CD14-positive monocyte (primary cell): ENCODE measurements around the gene KCNV2. TPM values are rescaled to one million over a fixed set of nuclear protein-coding genes. Genes with fewer than 3 reads are reported as not detected.

ENCODE experiments used
- DNase-seq, 3 donors: peaks; one replicate each; pipeline ENCODE4 v3.0.0-alpha.2; 2011 to 2022
- H2AFZ ChIP-seq: 2 replicates; pipeline ENCODE4 v1.6.0; 2012; ENCODE audit warnings: mild to moderate bottlenecking, low read depth, low read length, inconsistent platforms; ENCODE audit not compliant: insufficient read depth, poor library complexity, severe bottlenecking
- H3K27ac ChIP-seq, 2 donors: 1 replicate in 1 of 2; 2 replicates in 1 of 2; pipeline ENCODE4 v1.5.1; 2012 to 2013; ENCODE audit warnings: low read length in 2 of 2, control low read depth in 1 of 2, inconsistent platforms in 1 of 2, low read depth in 1 of 2, mild to moderate bottlenecking in 1 of 2
- H3K27me3 ChIP-seq, 2 donors: one replicate each; pipeline versions ENCODE4 v1.6.0 to v1.6.1; 2011 to 2013; ENCODE audit warnings: low read length in 2 of 2; ENCODE audit not compliant: control insufficient read depth in 2 of 2, insufficient read depth in 2 of 2
- H3K36me3 ChIP-seq, 2 donors: replicated peaks in 1 of 2; 1 replicate in 1 of 2; 2 replicates in 1 of 2; pipeline versions ENCODE4 v1.5.1 to v1.6.1; 2012 to 2013; ENCODE audit warnings: low read length in 2 of 2, control low read depth in 1 of 2, inconsistent platforms in 1 of 2, mild to moderate bottlenecking in 1 of 2; ENCODE audit not compliant: insufficient read depth in 2 of 2, control insufficient read depth in 1 of 2
- H3K4me1 ChIP-seq, 2 donors: 1 replicate in 1 of 2; 2 replicates in 1 of 2; pipeline versions ENCODE4 v1.5.1 to v1.6.1; 2012 to 2013; ENCODE audit warnings: low read length in 2 of 2, control low read depth in 1 of 2, inconsistent platforms in 1 of 2, mild to moderate bottlenecking in 1 of 2, moderate library complexity in 1 of 2; ENCODE audit not compliant: insufficient read depth in 2 of 2, control insufficient read depth in 1 of 2
- H3K4me2 ChIP-seq: replicated peaks from 2 replicates; pipeline ENCODE3; 2012; ENCODE audit warnings: low read length, moderate library complexity, mild to moderate bottlenecking; ENCODE audit not compliant: poor library complexity, severe bottlenecking; ENCODE audit errors: extremely low read depth
- H3K4me3 ChIP-seq, 3 experiments: fragments of 200-600 bp in 1 of 3; sonication (generic) in 1 of 3; replicated peaks in 1 of 3; 1 replicate in 2 of 3; 2 replicates in 1 of 3; pipeline ENCODE4 v1.5.1; 2011 to 2013; ENCODE audit warnings: low read length in 3 of 3, mild to moderate bottlenecking in 3 of 3, control low read depth in 2 of 3, low read depth in 2 of 3, inconsistent platforms in 1 of 3, moderate library complexity in 1 of 3
- H3K79me2 ChIP-seq: 2 replicates; pipeline ENCODE4 v1.6.0; 2012; ENCODE audit warnings: mild to moderate bottlenecking, control low read depth, inconsistent platforms, low read length, moderate library complexity; ENCODE audit not compliant: insufficient read depth
- H3K9ac ChIP-seq: 2 replicates; pipeline ENCODE4 v1.6.0; 2017; ENCODE audit warnings: low read length, mild to moderate bottlenecking; ENCODE audit not compliant: insufficient read depth, poor library complexity, severe bottlenecking
- H3K9me3 ChIP-seq, 2 donors: replicated peaks in 1 of 2; 1 replicate in 1 of 2; 2 replicates in 1 of 2; pipeline versions ENCODE4 v1.5.1 to v1.6.1; 2012 to 2013; ENCODE audit warnings: low read length in 2 of 2, control low read depth in 1 of 2; ENCODE audit not compliant: control insufficient read depth in 1 of 2, insufficient read depth in 1 of 2
- H4K20me1 ChIP-seq: 2 replicates; pipeline ENCODE4 v1.6.0; 2012; ENCODE audit warnings: mild to moderate bottlenecking, low read length, control low read depth, moderate library complexity; ENCODE audit not compliant: insufficient read depth
- H3K27ac Mint-ChIP-seq, 7 donors: one replicate each; pipeline ENCODE4 v1.8.0; 2020; ENCODE audit warnings: mild to moderate bottlenecking in 7 of 7, mixed read lengths in 7 of 7, moderate library complexity in 6 of 7, inconsistent platforms in 2 of 7
- H3K27me3 Mint-ChIP-seq, 3 donors: one replicate each; pipeline ENCODE4 v1.8.0; 2021 to 2022; ENCODE audit warnings: low read depth in 3 of 3, mild to moderate bottlenecking in 3 of 3, mixed read lengths in 3 of 3, moderate library complexity in 3 of 3, inconsistent platforms in 1 of 3
- H3K36me3 Mint-ChIP-seq, 2 donors: one replicate each; pipeline ENCODE4 v1.8.0; 2020; ENCODE audit warnings: mixed read lengths in 2 of 2, inconsistent platforms in 1 of 2, mild to moderate bottlenecking in 1 of 2
- H3K4me1 Mint-ChIP-seq: one replicate; pipeline ENCODE4 v1.8.0; 2020; ENCODE audit warnings: mild to moderate bottlenecking, mixed read lengths
- H3K4me3 Mint-ChIP-seq, 2 donors: one replicate each; pipeline ENCODE4 v1.8.0; 2020; ENCODE audit warnings: mild to moderate bottlenecking in 2 of 2, mixed read lengths in 2 of 2, moderate library complexity in 1 of 2
- H3K9me3 Mint-ChIP-seq, 7 donors: one replicate each; pipeline ENCODE4 v1.8.0; 2020 to 2022; ENCODE audit warnings: mixed read lengths in 7 of 7, mild to moderate bottlenecking in 6 of 7, moderate library complexity in 6 of 7, inconsistent platforms in 2 of 7
- CTCF ChIP-seq: fragments of 200-600 bp; IDR thresholded peaks from one replicate; pipeline ENCODE4 v1.8.0; 2022; ENCODE audit warnings: antibody characterized with exemption, mild to moderate bottlenecking
- WGBS: methylation state at CpG from one replicate; pipeline ENCODE4 v1.1.5; 2013; ENCODE audit warnings: missing lambda C conversion rate; ENCODE audit not compliant: insufficient coverage; 5-methylcytosine and 5-hydroxymethylcytosine counted together
- intact Hi-C, 2 donors: fragments of 100-400 bp; cut with micrococcal nuclease; formaldehyde crosslinking; loops; one replicate each; pipeline versions ENCODE4 v1.15.0 to v1.15.1; 2023
- polyA plus RNA-seq, 3 donors: library from polyadenylated mRNA; depleted of rRNA in 1 of 3; unstranded in 2 of 3; stranded (reverse) in 1 of 3; fragments of 300-500 nt in 2 of 3; fragments of >200 nt in 1 of 3; fragmentation: Illumina TruSeq in 2 of 3; gene quantifications; 1 replicate in 2 of 3; 2 replicates in 1 of 3; pipeline ENCODE4 v1.2.3, GENCODE V29; 2012 to 2021

Gene KCNV2
- polyA plus RNA-seq, 3 donors: not detected

- intact Hi-C loops: no loop called here
- Histone ChIP-seq H4K20me1 (no peaks in the 10 kb centered on the region), H3K4me2 (no peak overlapping the region), H3K27me3 (no peaks in the 10 kb centered on the region), H3K36me3 (no peaks in the 10 kb centered on the region), H3K9me3 (no peaks in the 10 kb centered on the region), H3K4me3 (no peak overlapping the region), H2AFZ (no peak overlapping the region), H3K27ac (no peak overlapping the region), H3K79me2 (no peaks in the 10 kb centered on the region), H3K4me1 (no peaks in the 10 kb centered on the region), H3K9ac (no peak overlapping the region)
- H3K27me3 Mint-ChIP-seq: no peaks in the 10 kb centered on the region
- no peaks in the 10 kb centered on the region for H3K9me3 Mint-ChIP-seq
- no peaks in the 10 kb centered on the region for H3K4me1 Mint-ChIP-seq
- no peak overlapping the region for H3K27ac Mint-ChIP-seq
- peaks cover 0 to 4% of the 10 kb centered on the region in 2 donors for H3K36me3 Mint-ChIP-seq
- 91% methylated on average over 4 of the region's 7 CpGs for WGBS
- no peak for DNase-seq
- no peak overlapping the region for H3K4me3 Mint-ChIP-seq
- no peak for TF ChIP-seq CTCF
Measured at GRCh38 chr9:2742214-2742613, 24.9 kb downstream of the KCNV2 start.

GRCh38 chr9:2743937-2744529 lies 26.7 kb downstream of the KCNV2 start:
- peaks cover 0 to 4% (median 1%) of the 10 kb centered on the region in 7 donors for H3K9me3 Mint-ChIP-seq
- Histone ChIP-seq H3K4me2 (no peak overlapping the region), H3K27ac (no peak overlapping the region), H3K27me3 (no peaks in the 10 kb centered on the region), H3K9ac (no peak overlapping the region), H3K9me3 (no peaks in the 10 kb centered on the region), H3K4me1 (no peaks in the 10 kb centered on the region), H3K4me3 (no peak overlapping the region), H3K79me2 (no peaks in the 10 kb centered on the region), H4K20me1 (no peaks in the 10 kb centered on the region), H2AFZ (no peak overlapping the region), H3K36me3 (no peaks in the 10 kb centered on the region)
- H3K4me3 Mint-ChIP-seq: no peak overlapping the region
- TF ChIP-seq CTCF: no peak
- H3K27me3 Mint-ChIP-seq: no peaks in the 10 kb centered on the region
- H3K36me3 Mint-ChIP-seq: peaks cover 0 to 4% of the 10 kb centered on the region in 2 donors
- no peak overlapping the region for H3K27ac Mint-ChIP-seq
- 90% methylated on average over 2 of the region's 5 CpGs for WGBS
- intact Hi-C loops: no loop called here
- H3K4me1 Mint-ChIP-seq: no peaks in the 10 kb centered on the region
- DNase-seq: no peak
